Esophagus muscularis mucosa (tissue), 4 donors: ENCODE data around the gene VMP1.

Source experiments
- EP300 ChIP-seq: sonication (generic); formaldehyde crosslinking; IDR thresholded peaks from one replicate; pipeline ENCODE4 v1.6.1; 2017; ENCODE audit warnings: antibody characterized with exemption
- POLR2A ChIP-seq: fragments of 450-650 bp; IDR thresholded peaks from one replicate; pipeline ENCODE4 v1.6.1; 2017; ENCODE audit warnings: antibody characterized with exemption, moderate library complexity, mild to moderate bottlenecking, low read depth
- POLR2AphosphoS5 ChIP-seq, 2 donors: sonication (generic); formaldehyde crosslinking; IDR thresholded peaks; one replicate each; pipeline ENCODE4 v1.6.1; 2017; ENCODE audit warnings: antibody characterized with exemption in 2 of 2
- TF ChIP-seq, protein P1 (sequence below), 3 experiments: fragments of 200-600 bp in 2 of 3; fragments of 450-650 bp in 1 of 3; sonication (generic) in 2 of 3; IDR thresholded peaks; one replicate each; pipeline ENCODE4 v1.5.1; 2017 to 2019; ENCODE audit warnings: antibody characterized with exemption in 3 of 3, mild to moderate bottlenecking in 2 of 3, moderate library complexity in 1 of 3

DNA sequence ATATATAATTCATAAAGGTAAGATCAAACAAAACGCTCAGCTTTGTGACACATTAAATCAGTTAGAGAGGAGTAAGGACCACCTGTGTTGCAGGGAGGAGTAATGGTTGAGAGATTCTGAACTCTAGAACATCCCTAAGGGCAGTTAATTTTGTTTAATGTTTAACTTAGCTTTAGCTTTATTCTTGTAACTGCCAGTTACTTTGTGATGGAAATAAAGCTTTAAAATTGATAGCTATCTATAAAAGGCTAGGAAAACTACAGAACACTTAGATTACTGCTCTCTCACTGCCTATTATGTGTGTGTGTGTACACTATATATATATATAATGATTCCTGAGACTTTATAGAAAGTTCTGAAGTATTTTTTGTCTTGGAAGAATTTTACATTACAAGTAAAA is 38.0 kb upstream of the VMP1 start:
- TF ChIP-seq, protein P1, sequence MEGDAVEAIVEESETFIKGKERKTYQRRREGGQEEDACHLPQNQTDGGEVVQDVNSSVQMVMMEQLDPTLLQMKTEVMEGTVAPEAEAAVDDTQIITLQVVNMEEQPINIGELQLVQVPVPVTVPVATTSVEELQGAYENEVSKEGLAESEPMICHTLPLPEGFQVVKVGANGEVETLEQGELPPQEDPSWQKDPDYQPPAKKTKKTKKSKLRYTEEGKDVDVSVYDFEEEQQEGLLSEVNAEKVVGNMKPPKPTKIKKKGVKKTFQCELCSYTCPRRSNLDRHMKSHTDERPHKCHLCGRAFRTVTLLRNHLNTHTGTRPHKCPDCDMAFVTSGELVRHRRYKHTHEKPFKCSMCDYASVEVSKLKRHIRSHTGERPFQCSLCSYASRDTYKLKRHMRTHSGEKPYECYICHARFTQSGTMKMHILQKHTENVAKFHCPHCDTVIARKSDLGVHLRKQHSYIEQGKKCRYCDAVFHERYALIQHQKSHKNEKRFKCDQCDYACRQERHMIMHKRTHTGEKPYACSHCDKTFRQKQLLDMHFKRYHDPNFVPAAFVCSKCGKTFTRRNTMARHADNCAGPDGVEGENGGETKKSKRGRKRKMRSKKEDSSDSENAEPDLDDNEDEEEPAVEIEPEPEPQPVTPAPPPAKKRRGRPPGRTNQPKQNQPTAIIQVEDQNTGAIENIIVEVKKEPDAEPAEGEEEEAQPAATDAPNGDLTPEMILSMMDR (IDR thresholded peaks at IDR 0.05) = no peak
- no peak for TF ChIP-seq POLR2AphosphoS5 (IDR thresholded peaks at IDR 0.05)
- TF ChIP-seq EP300 = no peak
- no peak for TF ChIP-seq POLR2A
